Left ventricle myocardium inferior (tissue), 1 donor: Measurements from ENCODE around the gene TADA1. TPM values are rescaled to one million over a fixed set of nuclear protein-coding genes. Genes with fewer than 3 reads are reported as not detected.

Source experiments
- DNase-seq: peaks from one replicate; pipeline ENCODE4 v3.0.0-alpha.2; 2020
- H3K27ac ChIP-seq: fragments of 200-600 bp; replicated peaks from 2 replicates; pipeline ENCODE4 v1.8.0; 2021
- H3K27me3 ChIP-seq: fragments of 200-600 bp; 2 replicates; pipeline ENCODE4 v1.8.0; 2021; ENCODE audit warnings: low read depth
- H3K36me3 ChIP-seq: fragments of 200-600 bp; 2 replicates; pipeline ENCODE4 v1.8.0; 2021
- H3K4me1 ChIP-seq: fragments of 200-600 bp; 2 replicates; pipeline ENCODE4 v1.8.0; 2021
- H3K4me3 ChIP-seq: fragments of 200-600 bp; 2 replicates; pipeline ENCODE4 v1.8.0; 2021; ENCODE audit warnings: mild to moderate bottlenecking, moderate library complexity
- H3K9me3 ChIP-seq: fragments of 200-600 bp; replicated peaks from 2 replicates; pipeline ENCODE4 v1.8.0; 2021
- CTCF ChIP-seq: fragments of 200-600 bp; IDR thresholded peaks from 2 replicates; pipeline ENCODE4 v1.8.0; 2021; ENCODE audit warnings: antibody characterized with exemption, mild to moderate bottlenecking, borderline replicate concordance
- intact Hi-C: fragments of 100-400 bp; cut with micrococcal nuclease; formaldehyde crosslinking; loops from one replicate; pipeline ENCODE4 v1.11.0; 2022
- total RNA-seq: library from RNA; stranded (reverse); fragmentation: NEBNext Ultra II Directional; extraction: Animal tissue kit (Norgen Biotek cat#: 25700); gene quantifications from one replicate; pipeline ENCODE4 v1.2.1, GENCODE V29; 2021
- donor health status: DM: no; HTN: yes; CAD: no; lungs with severe emphysema.

Gene TADA1
- total RNA-seq, 1 donor from 2014 or later, result 10.2 TPM

GRCh38 chr1:166910396-166910994 lies 34.4 kb upstream of the TADA1 start:
- peak; percentile 40 for DNase-seq
- TF ChIP-seq CTCF, result peak; percentile 77
- Histone ChIP-seq H3K4me3 (no peak overlapping the region), H3K4me1 (no peaks in the 10 kb centered on the region), H3K27me3 (peaks cover 6% of the 10 kb centered on the region), H3K9me3 (peaks cover 11% of the 10 kb centered on the region), H3K36me3 (no peaks in the 10 kb centered on the region), H3K27ac (no peak overlapping the region)
- intact Hi-C loops, result loop anchor here (5.0 kb wide), 1 partner anchor 147 kb away; no protein-coding TSS in a partner anchor

GRCh38 chr1:166908942-166909341 lies 32.9 kb upstream of the TADA1 start:
- intact Hi-C loops, result no loop called here
- Histone ChIP-seq H3K4me1 (no peaks in the 10 kb centered on the region), H3K4me3 (no peak overlapping the region), H3K27ac (no peak overlapping the region), H3K27me3 (peaks cover 5% of the 10 kb centered on the region), H3K36me3 (no peaks in the 10 kb centered on the region), H3K9me3 (peaks cover 11% of the 10 kb centered on the region)
- DNase-seq, result no peak
- no peak for TF ChIP-seq CTCF

GRCh38 chr1:166907763-166908162 lies 31.7 kb upstream of the TADA1 start:
- no peaks in the 10 kb centered on the region for H3K4me1 ChIP-seq
- no peak overlapping the region for H3K27ac ChIP-seq
- peaks cover 5% of the 10 kb centered on the region for H3K27me3 ChIP-seq
- TF ChIP-seq CTCF, result no peak
- no peak overlapping the region for H3K4me3 ChIP-seq
- H3K36me3 ChIP-seq, result no peaks in the 10 kb centered on the region
- H3K9me3 ChIP-seq, result peaks cover 11% of the 10 kb centered on the region
- intact Hi-C loops, result no loop called here
- no peak for DNase-seq

- H3K36me3 ChIP-seq, result no peaks in the 10 kb centered on the region
- peaks cover 11% of the 10 kb centered on the region for H3K9me3 ChIP-seq
- H3K27ac ChIP-seq, result no peak overlapping the region
- no peak for TF ChIP-seq CTCF
- DNase-seq, result no peak
- H3K4me1 ChIP-seq, result no peaks in the 10 kb centered on the region
- intact Hi-C loops, result no loop called here
- peaks cover 5% of the 10 kb centered on the region for H3K27me3 ChIP-seq
- no peak overlapping the region for H3K4me3 ChIP-seq
These were observed 31.0 kb upstream of the TADA1 start for GRCh38 chr1:166907051-166907450.

- TF ChIP-seq CTCF, result no peak
- Histone ChIP-seq H3K27ac (no peak overlapping the region), H3K9me3 (peaks cover 7% of the 10 kb centered on the region), H3K4me1 (peaks cover 1% of the 10 kb centered on the region), H3K4me3 (no peak overlapping the region), H3K27me3 (peaks cover 5% of the 10 kb centered on the region), H3K36me3 (no peaks in the 10 kb centered on the region)
- intact Hi-C loops, result no loop called here
- DNase-seq, result no peak
These were observed 30.6 kb upstream of the TADA1 start for GRCh38 chr1:166906647-166907046.

- Histone ChIP-seq H3K27me3 (peaks cover 5% of the 10 kb centered on the region), H3K36me3 (no peaks in the 10 kb centered on the region), H3K4me3 (no peak overlapping the region), H3K27ac (no peak overlapping the region), H3K4me1 (peaks cover 9% of the 10 kb centered on the region), H3K9me3 (no peaks in the 10 kb centered on the region)
- DNase-seq, result no peak
- no peak for TF ChIP-seq CTCF
- intact Hi-C loops, result no loop called here
These were observed 29.8 kb upstream of the TADA1 start for GRCh38 chr1:166905900-166906299.
